SU-DHL-6 (cell line): ENCODE measurements around the gene GIGYF2.

Experiments used
- H2AFZ ChIP-seq: fragments of 200-600 bp; sonication (generic); 2 replicates; pipeline ENCODE4 v1.6.1; 2014; ENCODE audit warnings: low read depth, mild to moderate bottlenecking, moderate library complexity, mixed read lengths, antibody characterized with exemption, low read length; ENCODE audit not compliant: severe bottlenecking
- H3F3A ChIP-seq: fragments of 200-600 bp; shearing (Covaris generic); 2 replicates; pipeline ENCODE4 v1.6.0; 2016; ENCODE audit warnings: antibody characterized with exemption, mild to moderate bottlenecking; ENCODE audit not compliant: insufficient read depth
- H3K27ac ChIP-seq: fragments of 200-600 bp; sonication (generic); 2 replicates; pipeline ENCODE4 v1.5.1; 2016; ENCODE audit warnings: low read depth, mild to moderate bottlenecking, low read length, moderate library complexity, mixed read lengths
- H3K27me3 ChIP-seq: fragments of 200-600 bp; sonication (generic), shearing (Covaris generic); 2 replicates; pipeline ENCODE4 v1.6.0; 2014; ENCODE audit warnings: mild to moderate bottlenecking, low read length
- H3K36me3 ChIP-seq: fragments of 200-600 bp; sonication (generic); 2 replicates; pipeline ENCODE4 v1.6.1; 2014; ENCODE audit warnings: mild to moderate bottlenecking, low read length, mixed read lengths
- H3K4me2 ChIP-seq: fragments of 300-600, 200-600 bp; shearing (Covaris generic), sonication (generic); 2 replicates; pipeline ENCODE4 v1.6.0; 2014; ENCODE audit warnings: low read length, low read depth, mild to moderate bottlenecking; ENCODE audit not compliant: poor library complexity, severe bottlenecking
- H3K4me3 ChIP-seq: fragments of 200-600 bp; sonication (generic); 2 replicates; pipeline ENCODE4 v1.5.1; 2014; ENCODE audit warnings: antibody characterized with exemption, low read length, mild to moderate bottlenecking, mixed read lengths; ENCODE audit not compliant: insufficient read depth, poor library complexity, severe bottlenecking
- H3K79me2 ChIP-seq: fragments of 200-600 bp; sonication (generic); 2 replicates; pipeline ENCODE4 v1.6.1; 2014; ENCODE audit warnings: mild to moderate bottlenecking, low read length, moderate library complexity; ENCODE audit not compliant: insufficient read depth
- H3K9ac ChIP-seq: fragments of 200-600 bp; sonication (generic); 2 replicates; pipeline ENCODE4 v1.7.0; 2014; ENCODE audit warnings: mild to moderate bottlenecking, low read length
- H3K9me2 ChIP-seq: fragments of 200-600 bp; sonication (generic); replicated peaks from 2 replicates; pipeline ENCODE4 v1.6.1; 2014; ENCODE audit warnings: low read length; ENCODE audit not compliant: insufficient read depth
- H3K9me3 ChIP-seq: fragments of 200-600 bp; sonication (generic); 2 replicates; pipeline ENCODE4 v1.6.1; 2014; ENCODE audit warnings: low read length, mixed read lengths; ENCODE audit not compliant: insufficient read depth
- H4K20me1 ChIP-seq: fragments of 200-600 bp; sonication (generic); 2 replicates; pipeline ENCODE4 v1.6.1; 2014; ENCODE audit warnings: low read depth, mild to moderate bottlenecking, antibody characterized with exemption, low read length, moderate library complexity, mixed read lengths
- CTCF ChIP-seq: fragments of 200-600 bp; sonication (generic); IDR thresholded peaks from one replicate; pipeline ENCODE4 v1.5.1; 2017; ENCODE audit warnings: antibody characterized with exemption, mild to moderate bottlenecking, low read length, moderate library complexity; ENCODE audit not compliant: insufficient read depth, poor library complexity, severe bottlenecking
- EZH2phosphoT487 ChIP-seq: fragments of 200-600 bp; sonication (generic), shearing (Covaris generic); conservative IDR thresholded peaks from 2 replicates; pipeline ENCODE4 v1.6.1; 2018; ENCODE audit warnings: mild to moderate bottlenecking, antibody characterized with exemption, low read length, moderate library complexity, mixed read lengths

GIGYF2 gene

GRCh38 chr2:232793271-232793670 is 96.1 kb downstream of the GIGYF2 start:
- Histone ChIP-seq H3K9ac (no peak overlapping the region), H3F3A (no peaks in the 10 kb centered on the region), H3K4me3 (no peak overlapping the region), H4K20me1 (no peaks in the 10 kb centered on the region), H2AFZ (no peak overlapping the region), H3K79me2 (no peaks in the 10 kb centered on the region), H3K4me2 (no peak overlapping the region), H3K9me3 (no peaks in the 10 kb centered on the region), H3K27me3 (no peaks in the 10 kb centered on the region), H3K27ac (no peak overlapping the region), H3K9me2 (no peaks in the 10 kb centered on the region), H3K36me3 (no peaks in the 10 kb centered on the region)
- no peak for TF ChIP-seq CTCF
- no peak for TF ChIP-seq EZH2phosphoT487

- no peaks in the 10 kb centered on the region for H3K9me3 ChIP-seq
- H4K20me1 ChIP-seq: no peaks in the 10 kb centered on the region
- no peaks in the 10 kb centered on the region for H3F3A ChIP-seq
- H3K27me3 ChIP-seq: no peaks in the 10 kb centered on the region
- H3K79me2 ChIP-seq: no peaks in the 10 kb centered on the region
- no peak overlapping the region for H3K4me3 ChIP-seq
- no peak overlapping the region for H3K4me2 ChIP-seq
- TF ChIP-seq CTCF (no peak), EZH2phosphoT487 (no peak)
- H3K9ac ChIP-seq: no peak overlapping the region
- H3K9me2 ChIP-seq: no peaks in the 10 kb centered on the region
- H3K27ac ChIP-seq: no peak overlapping the region
- H3K36me3 ChIP-seq: peaks cover 4% of the 10 kb centered on the region; the same call in 1 of the 2 replicates
- no peak overlapping the region for H2AFZ ChIP-seq
Observed at GRCh38 chr2:232794981-232795380, 97.8 kb downstream of the GIGYF2 start.

- Histone ChIP-seq H3K9ac (no peak overlapping the region), H3K79me2 (no peaks in the 10 kb centered on the region), H3K9me2 (no peaks in the 10 kb centered on the region), H3K4me2 (no peak overlapping the region), H3K27me3 (no peaks in the 10 kb centered on the region), H3K27ac (no peak overlapping the region), H3K9me3 (no peaks in the 10 kb centered on the region), H4K20me1 (no peaks in the 10 kb centered on the region), H3K4me3 (no peak overlapping the region), H3K36me3 (peaks cover 4% of the 10 kb centered on the region; the same call in 1 of the 2 replicates), H2AFZ (no peak overlapping the region), H3F3A (no peaks in the 10 kb centered on the region)
- TF ChIP-seq CTCF (no peak), EZH2phosphoT487 (no peak)
Observed at GRCh38 chr2:232795920-232796319, 98.8 kb downstream of the GIGYF2 start.
